A549 (cell line): ENCODE measurements around the gene RGMA. TPM values are rescaled to one million over a fixed set of nuclear protein-coding genes. Genes with fewer than 3 reads are reported as not detected.

Source experiments
- ATAC-seq, 2 experiments: fragments of 200-7000 bp in 1 of 2; fragments of >200 bp in 1 of 2; cut with Nextera tagmentation in 1 of 2; cut with Tn5 transposase in 1 of 2; 3 replicates each; pipeline versions ENCODE4 v1.8.0 to v1.9.1; 2018 to 2020; ENCODE audit warnings: mild to moderate bottlenecking in 1 of 2, moderate library complexity in 1 of 2
- CTCF ChIA-PET: fragments of 300-600 bp; sonication (Branson Sonifier 250); formaldehyde crosslinking; extraction: SDS; loops from one replicate; lab custom pipeline; 2021; ENCODE audit warnings: antibody characterized with exemption, inconsistent platforms; lab: Yijun Ruan, JAX
- POLR2A ChIA-PET: fragments of 350-600 bp; formaldehyde crosslinking; extraction: SDS; loops from one replicate; lab custom pipeline; 2021; ENCODE audit warnings: antibody characterized with exemption, inconsistent platforms; lab: Yijun Ruan, JAX
- DNase-seq, 2 experiments: peaks; one replicate each; pipeline versions ENCODE4 v3.0.0 to v3.0.0-alpha.2; 2011 to 2016; ENCODE audit warnings: low read depth in 1 of 2, low spot score in 1 of 2
- FAIRE-seq: peaks from 2 replicates; lab custom pipeline; 2011; peaks lifted over from hg19 to GRCh38; lab: Jason Lieb, UNC
- H3K27ac ChIP-seq, 2 experiments: fragments of >200 bp; sonication (Bioruptor Twin); formaldehyde crosslinking; 3 replicates each; pipeline ENCODE4 v1.5.1; 2016 to 2017
- H3K4me1 ChIP-seq: fragments of >200 bp; sonication (Bioruptor Twin); formaldehyde crosslinking; 3 replicates; pipeline ENCODE4 v1.6.1; 2016
- H3K4me2 ChIP-seq: fragments of >200 bp; sonication (Bioruptor Twin); formaldehyde crosslinking; 3 replicates; pipeline ENCODE4 v1.6.1; 2016
- H3K4me3 ChIP-seq: fragments of >200 bp; sonication (Bioruptor Twin); formaldehyde crosslinking; 3 replicates; pipeline ENCODE4 v1.5.1; 2016
- H3K9me3 ChIP-seq: fragments of >200 bp; sonication (Bioruptor Twin); formaldehyde crosslinking; 3 replicates; pipeline ENCODE4 v1.6.1; 2016
- BHLHE40 ChIP-seq: IDR thresholded peaks from 2 replicates; pipeline ENCODE4 v1.6.1; 2012; ENCODE audit warnings: low read depth, low read length, inconsistent platforms
- CBX2 ChIP-seq: fragments of 200-600 bp; sonication (generic); IDR thresholded peaks from 2 replicates; pipeline ENCODE4 v1.6.1; 2016; ENCODE audit warnings: low read depth, mild to moderate bottlenecking, borderline replicate concordance
- CBX8 ChIP-seq: fragments of 200-600 bp; sonication (generic); IDR thresholded peaks from 2 replicates; pipeline ENCODE4 v1.6.1; 2016
- CEBPB ChIP-seq, 2 experiments: fragments of >200 bp in 1 of 2; sonication (Bioruptor Twin) in 1 of 2; formaldehyde crosslinking in 1 of 2; IDR thresholded peaks; 2 replicates each; pipeline ENCODE4 v1.6.1; 2012 to 2016
- CHD4 ChIP-seq: fragments of 200-600 bp; sonication (generic); IDR thresholded peaks from 2 replicates; pipeline ENCODE4 v1.6.1; 2016; ENCODE audit warnings: antibody characterized with exemption, mild to moderate bottlenecking, borderline replicate concordance
- EP300 ChIP-seq, 2 experiments: fragments of >200 bp; sonication (Bioruptor Twin); formaldehyde crosslinking; IDR thresholded peaks; 2 replicates in 1 of 2; 3 replicates in 1 of 2; pipeline ENCODE4 v1.6.1; 2016 to 2017
- FOSB ChIP-seq: fragments of 250-450 bp; sonication (Bioruptor Pico); IDR thresholded peaks from 2 replicates; pipeline ENCODE4 v1.5.0; 2020; ENCODE audit warnings: mild to moderate bottlenecking, moderate library complexity
- GATA3 ChIP-seq: IDR thresholded peaks from 2 replicates; pipeline ENCODE4 v1.6.1; 2012; ENCODE audit warnings: borderline replicate concordance
- JUN ChIP-seq, 2 experiments: fragments of >200 bp; sonication (Bioruptor Twin); formaldehyde crosslinking; IDR thresholded peaks; 2 replicates in 1 of 2; 3 replicates in 1 of 2; pipeline ENCODE4 v1.6.1; 2016 to 2017
- KDM1A ChIP-seq: fragments of 200-600 bp; sonication (generic); IDR thresholded peaks from 2 replicates; pipeline ENCODE4 v1.6.1; 2016; ENCODE audit warnings: low read depth, mild to moderate bottlenecking
- KDM5A ChIP-seq: fragments of 200-600 bp; sonication (generic); IDR thresholded peaks from 2 replicates; pipeline ENCODE4 v1.6.1; 2016; ENCODE audit warnings: antibody characterized with exemption, mild to moderate bottlenecking
- MYC ChIP-seq: IDR thresholded peaks from 2 replicates; pipeline ENCODE4 v1.6.1; 2012; ENCODE audit warnings: mild to moderate bottlenecking, inconsistent platforms, low read length, improper control_type of control experiment, borderline replicate concordance
- NFE2L2 ChIP-seq: fragments of 150-350 bp; conservative IDR thresholded peaks from 2 replicates; pipeline ENCODE4 v1.6.1; 2014; ENCODE audit warnings: low read length
- NPAS2 ChIP-seq: fragments of 250-450 bp; sonication (Bioruptor Pico); IDR thresholded peaks from 2 replicates; pipeline ENCODE4 v1.8.0; 2022; ENCODE audit warnings: mild to moderate bottlenecking, moderate library complexity, borderline replicate concordance
- NR3C1 ChIP-seq: fragments of >200 bp; sonication (Bioruptor Twin); formaldehyde crosslinking; IDR thresholded peaks from 3 replicates; pipeline ENCODE4 v1.6.1; 2017
- PHF8 ChIP-seq: fragments of 200-600 bp; sonication (generic); IDR thresholded peaks from 2 replicates; pipeline ENCODE4 v1.6.1; 2016; ENCODE audit warnings: low read depth, mild to moderate bottlenecking, antibody characterized with exemption, moderate library complexity, borderline replicate concordance
- RAD21 ChIP-seq, 2 experiments: fragments of >200 bp in 1 of 2; sonication (Bioruptor Twin) in 1 of 2; formaldehyde crosslinking in 1 of 2; IDR thresholded peaks in 1 of 2; conservative IDR thresholded peaks in 1 of 2; 2 replicates in 1 of 2; 3 replicates in 1 of 2; pipeline ENCODE4 v1.6.1; 2012 to 2018; ENCODE audit warnings: inconsistent platforms in 1 of 2
- RCOR1 ChIP-seq: fragments of 150-350 bp; IDR thresholded peaks from 2 replicates; pipeline ENCODE4 v1.6.1; 2014; ENCODE audit warnings: antibody characterized with exemption, low read length, low read depth
- RNF2 ChIP-seq: fragments of 200-600 bp; sonication (generic); IDR thresholded peaks from 2 replicates; pipeline ENCODE4 v1.6.1; 2016; ENCODE audit warnings: low read depth, mild to moderate bottlenecking, antibody characterized with exemption, moderate library complexity, borderline replicate concordance
- SMC3 ChIP-seq: fragments of >200 bp; sonication (Bioruptor Twin); formaldehyde crosslinking; IDR thresholded peaks from 3 replicates; pipeline ENCODE4 v1.6.1; 2018; ENCODE audit warnings: inconsistent platforms
- TP53 ChIP-seq: fragments of 250-450 bp; sonication (Bioruptor Pico); IDR thresholded peaks from 2 replicates; pipeline ENCODE4 v1.5.0; 2021; ENCODE audit warnings: mild to moderate bottlenecking, moderate library complexity
- WGBS: methylation state at CpG from one replicate; pipeline ENCODE4 v1.1.6; 2017; ENCODE audit errors: missing lambda C conversion rate; 5-methylcytosine and 5-hydroxymethylcytosine counted together
- polyA plus RNA-seq, 4 experiments: library from polyadenylated mRNA; depleted of rRNA in 3 of 4; stranded (reverse); fragments of >200 nt; fragmentation: RNase III in 1 of 4; extraction: RNeasy Plus Mini Kit Qiagen cat#74134 plus additional on column Dnase treatment in 1 of 4; gene quantifications; 2 replicates in 3 of 4; 3 replicates in 1 of 4; pipeline ENCODE4 v1.2.3, GENCODE V29; 2011 to 2017
- TF ChIP-seq, protein P1 (sequence below): fragments of 200-600 bp; sonication (generic); IDR thresholded peaks from 2 replicates; pipeline ENCODE4 v1.6.1; 2016; ENCODE audit warnings: antibody characterized with exemption, mild to moderate bottlenecking, moderate library complexity
- TF ChIP-seq, protein P2 (sequence below): fragments of 450-650 bp; IDR thresholded peaks from 2 replicates; pipeline ENCODE4 v1.6.1; 2014; ENCODE audit warnings: antibody characterized with exemption

RGMA gene
- polyA plus RNA-seq, 2 of the 4 experiments (the other 2 are of a cell fraction) = 0.22 TPM; not detected in 1

DNA sequence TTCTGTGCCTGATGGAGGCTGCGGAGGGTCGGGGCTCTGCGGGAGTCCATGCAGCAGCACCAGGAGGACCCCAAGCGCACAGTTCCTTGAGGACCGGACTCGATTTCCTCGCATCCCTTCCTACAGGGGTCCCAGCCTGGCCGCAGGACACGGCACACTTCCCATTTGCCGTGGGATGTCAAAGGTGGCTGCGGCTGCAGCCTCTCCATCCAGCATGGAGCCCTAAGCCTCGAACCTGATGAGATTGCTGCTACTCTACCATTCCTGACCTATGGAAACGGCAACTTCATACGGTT is 40.6 kb downstream of the RGMA start:
- no peak for DNase-seq
- Histone ChIP-seq H3K4me3 (no peak overlapping the region), H3K4me2 (no peak overlapping the region), H3K9me3 (peaks cover 9% of the 10 kb centered on the region; the same call in 1 of the 3 replicates)
- WGBS = 72% methylated on average over 14 of the region's 14 CpGs
- TF ChIP-seq RNF2 (no peak), CBX2 (no peak), NPAS2 (no peak), BHLHE40 (no peak), CBX8 (no peak), FOSB (CRISPR knock-in tag) (no peak), NR3C1 (no peak), GATA3 (no peak), RAD21 (conservative IDR thresholded peaks at IDR 0.05 in 1 of 2, IDR thresholded peaks at IDR 0.05 in 1 of 2) (no peak), SMC3 (no peak), EP300 (IDR thresholded peaks at IDR 0.05) (no peak), CHD4 (no peak), KDM5A (no peak), TP53 (CRISPR knock-in tag) (no peak), CEBPB (IDR thresholded peaks at IDR 0.05) (no peak), PHF8 (no peak), MYC (no peak)
- TF ChIP-seq, protein P1, sequence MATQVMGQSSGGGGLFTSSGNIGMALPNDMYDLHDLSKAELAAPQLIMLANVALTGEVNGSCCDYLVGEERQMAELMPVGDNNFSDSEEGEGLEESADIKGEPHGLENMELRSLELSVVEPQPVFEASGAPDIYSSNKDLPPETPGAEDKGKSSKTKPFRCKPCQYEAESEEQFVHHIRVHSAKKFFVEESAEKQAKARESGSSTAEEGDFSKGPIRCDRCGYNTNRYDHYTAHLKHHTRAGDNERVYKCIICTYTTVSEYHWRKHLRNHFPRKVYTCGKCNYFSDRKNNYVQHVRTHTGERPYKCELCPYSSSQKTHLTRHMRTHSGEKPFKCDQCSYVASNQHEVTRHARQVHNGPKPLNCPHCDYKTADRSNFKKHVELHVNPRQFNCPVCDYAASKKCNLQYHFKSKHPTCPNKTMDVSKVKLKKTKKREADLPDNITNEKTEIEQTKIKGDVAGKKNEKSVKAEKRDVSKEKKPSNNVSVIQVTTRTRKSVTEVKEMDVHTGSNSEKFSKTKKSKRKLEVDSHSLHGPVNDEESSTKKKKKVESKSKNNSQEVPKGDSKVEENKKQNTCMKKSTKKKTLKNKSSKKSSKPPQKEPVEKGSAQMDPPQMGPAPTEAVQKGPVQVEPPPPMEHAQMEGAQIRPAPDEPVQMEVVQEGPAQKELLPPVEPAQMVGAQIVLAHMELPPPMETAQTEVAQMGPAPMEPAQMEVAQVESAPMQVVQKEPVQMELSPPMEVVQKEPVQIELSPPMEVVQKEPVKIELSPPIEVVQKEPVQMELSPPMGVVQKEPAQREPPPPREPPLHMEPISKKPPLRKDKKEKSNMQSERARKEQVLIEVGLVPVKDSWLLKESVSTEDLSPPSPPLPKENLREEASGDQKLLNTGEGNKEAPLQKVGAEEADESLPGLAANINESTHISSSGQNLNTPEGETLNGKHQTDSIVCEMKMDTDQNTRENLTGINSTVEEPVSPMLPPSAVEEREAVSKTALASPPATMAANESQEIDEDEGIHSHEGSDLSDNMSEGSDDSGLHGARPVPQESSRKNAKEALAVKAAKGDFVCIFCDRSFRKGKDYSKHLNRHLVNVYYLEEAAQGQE = no peak
- TF ChIP-seq, all 56 proteins: peak for 0
- H3K4me1 ChIP-seq = no peaks in the 10 kb centered on the region
- CTCF ChIA-PET = interaction anchor here (11.1 kb wide), 1 partner anchor 16 kb away, joined by 114 read pairs; no protein-coding TSS in a partner anchor
- POLR2A ChIA-PET = no interaction called here
- H3K27ac ChIP-seq = no peak overlapping the region
- no peak for FAIRE-seq
- ATAC-seq = no peak

DNA sequence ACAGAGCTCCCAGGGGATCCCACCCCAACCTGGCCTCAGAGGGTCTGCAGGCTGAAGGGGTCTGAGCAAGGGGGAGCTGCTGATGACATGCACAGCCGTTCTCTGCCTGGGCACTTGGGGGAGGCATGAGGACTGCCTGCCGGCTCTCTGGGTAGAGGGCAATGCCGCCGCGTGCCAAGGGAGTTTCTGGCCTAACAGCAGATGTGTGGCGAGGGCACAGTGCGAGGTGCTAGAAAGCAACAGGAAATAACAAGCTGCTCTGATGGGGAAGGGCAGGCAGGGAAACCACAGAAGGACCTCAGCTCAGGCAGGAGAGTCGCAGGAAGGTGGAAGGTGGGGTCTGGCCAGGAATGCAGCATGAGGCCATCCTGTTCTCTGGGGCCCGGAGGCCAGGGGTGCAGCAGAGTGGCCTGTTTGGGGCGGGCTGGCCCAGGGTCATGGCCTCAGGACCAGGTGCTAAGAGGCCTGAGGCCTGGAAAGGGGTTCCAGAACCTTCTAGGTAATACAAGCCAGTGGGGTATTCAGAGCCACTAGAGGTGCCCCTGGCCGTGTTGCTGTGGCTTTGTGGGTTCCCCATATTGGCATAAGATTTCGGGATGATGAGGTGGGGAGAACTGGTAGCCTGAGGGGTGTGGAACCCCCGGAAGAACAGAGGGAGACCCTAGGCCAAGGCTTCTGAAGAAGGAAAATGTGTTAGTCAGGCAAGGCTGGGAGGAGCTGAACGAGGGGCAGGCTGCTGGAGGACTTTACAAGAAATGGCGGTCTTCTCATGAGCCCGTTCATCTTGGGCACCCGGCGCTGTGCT is 41.2 kb downstream of the RGMA start:
- 73% methylated on average over 18 of the region's 18 CpGs for WGBS
- no peaks in the 10 kb centered on the region for H3K4me1 ChIP-seq
- H3K9me3 ChIP-seq = peaks cover 9% of the 10 kb centered on the region; the same call in 1 of the 3 replicates
- POLR2A ChIA-PET = no interaction called here
- DNase-seq = no peak
- H3K27ac ChIP-seq = no peak overlapping the region
- TF ChIP-seq KDM1A = no peak
- TF ChIP-seq NFE2L2 = no peak
- TF ChIP-seq JUN (IDR thresholded peaks at IDR 0.05) = no peak
- TF ChIP-seq CEBPB (IDR thresholded peaks at IDR 0.05) = no peak
- TF ChIP-seq RCOR1 = no peak
- TF ChIP-seq, protein P2, sequence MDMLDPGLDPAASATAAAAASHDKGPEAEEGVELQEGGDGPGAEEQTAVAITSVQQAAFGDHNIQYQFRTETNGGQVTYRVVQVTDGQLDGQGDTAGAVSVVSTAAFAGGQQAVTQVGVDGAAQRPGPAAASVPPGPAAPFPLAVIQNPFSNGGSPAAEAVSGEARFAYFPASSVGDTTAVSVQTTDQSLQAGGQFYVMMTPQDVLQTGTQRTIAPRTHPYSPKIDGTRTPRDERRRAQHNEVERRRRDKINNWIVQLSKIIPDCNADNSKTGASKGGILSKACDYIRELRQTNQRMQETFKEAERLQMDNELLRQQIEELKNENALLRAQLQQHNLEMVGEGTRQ = no peak
- no peak overlapping the region for H3K4me2 ChIP-seq
- no peak overlapping the region for H3K4me3 ChIP-seq
- no peak for FAIRE-seq
- no peak for ATAC-seq
- CTCF ChIA-PET = interaction anchor here (1.4 to 11.1 kb wide), 2 partner anchors 11 to 15 kb away, joined by 4 to 114 read pairs; no protein-coding TSS in a partner anchor
